ENCODE results near the gene CBLC.

GRCh38 chr19:44822670-44823372 lies 45.1 kb downstream of the CBLC start:
- no peak for TF ChIP-seq CTCF (conservative IDR thresholded peaks at IDR 0.05 in 1 of 2, IDR thresholded peaks at IDR 0.05 in 1 of 2; ENCODE audit: extremely low read depth in 1 of 2, insufficient read depth in 1 of 2, low read depth in 1 of 2, low read length in 2 of 2)
- TF ChIP-seq EZH2 (IDR thresholded peaks at IDR 0.05; ENCODE audit: borderline replicate concordance, low read length): no peak

Measured in mammary epithelial cell (primary cell).